HS-5 (cell line): ENCODE results near the gene CNGB1.
"Not testable (repeated sequence)": the region's sequence is repeated elsewhere in the genome, so short reads cannot be mapped to it uniquely, and the experiment has no call there.

Experiments used
- DNase-seq: peaks from one replicate; pipeline ENCODE4 v3.0.0-alpha.2; 2012; ENCODE audit warnings: low read depth

Gene CNGB1

GRCh38 chr16:57904101-57904500 is 66.8 kb downstream of the CNGB1 start:
- DNase-seq: no peak

GRCh38 chr16:57903656-57904055 is 67.3 kb downstream of the CNGB1 start:
- no peak for DNase-seq

GRCh38 chr16:57901480-57902069 is 69.4 kb downstream of the CNGB1 start:
- no peak for DNase-seq

- no peak for DNase-seq
Observed at GRCh38 chr16:57900796-57901479, 70.0 kb downstream of the CNGB1 start.

GRCh38 chr16:57899771-57900661 is 70.9 kb downstream of the CNGB1 start:
- no peak for DNase-seq

GRCh38 chr16:57898961-57899360 is 72.0 kb downstream of the CNGB1 start:
- no peak for DNase-seq

- DNase-seq: no peak
Observed at GRCh38 chr16:57897996-57898395, 72.9 kb downstream of the CNGB1 start.

GRCh38 chr16:57897053-57897784 is 73.7 kb downstream of the CNGB1 start:
- no peak for DNase-seq

GRCh38 chr16:57895081-57895547 is 75.8 kb downstream of the CNGB1 start:
- not testable (repeated sequence) for DNase-seq

GRCh38 chr16:57894390-57895080 is 76.4 kb downstream of the CNGB1 start:
- DNase-seq: no peak

- peak; percentile 99 for DNase-seq
Observed at GRCh38 chr16:57893559-57894389, 77.2 kb downstream of the CNGB1 start.

GRCh38 chr16:57893217-57893558 is 77.7 kb downstream of the CNGB1 start:
- no peak for DNase-seq

- no peak for DNase-seq
Observed at GRCh38 chr16:57892447-57893096, 78.4 kb downstream of the CNGB1 start.

- peak; percentile 85 for DNase-seq
Observed at GRCh38 chr16:57892041-57892440, 78.9 kb downstream of the CNGB1 start.

- no peak for DNase-seq
Observed at GRCh38 chr16:57890752-57891111, 80.2 kb downstream of the CNGB1 start.

GRCh38 chr16:57889960-57890751 is 80.8 kb downstream of the CNGB1 start:
- no peak for DNase-seq

- DNase-seq: no peak
Observed at GRCh38 chr16:57889522-57889921, 81.4 kb downstream of the CNGB1 start.

- DNase-seq: no peak
Observed at GRCh38 chr16:57889111-57889510, 81.8 kb downstream of the CNGB1 start.

- DNase-seq: no peak
Observed at GRCh38 chr16:57888128-57888527, 82.8 kb downstream of the CNGB1 start.
